GM18508 (cell line): Measurements from ENCODE around the gene GHRL.

Experiments used
- ATAC-seq: cut with Tn5 transposase; IDR thresholded peaks from one replicate; pipeline ENCODE4 v1.9.1; 2021; ENCODE audit warnings: moderate number of reproducible peaks; ENCODE audit not compliant: insufficient read depth, unreplicated experiment

Gene GHRL, protein sequence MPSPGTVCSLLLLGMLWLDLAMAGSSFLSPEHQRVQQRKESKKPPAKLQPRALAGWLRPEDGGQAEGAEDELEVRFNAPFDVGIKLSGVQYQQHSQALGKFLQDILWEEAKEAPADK

DNA sequence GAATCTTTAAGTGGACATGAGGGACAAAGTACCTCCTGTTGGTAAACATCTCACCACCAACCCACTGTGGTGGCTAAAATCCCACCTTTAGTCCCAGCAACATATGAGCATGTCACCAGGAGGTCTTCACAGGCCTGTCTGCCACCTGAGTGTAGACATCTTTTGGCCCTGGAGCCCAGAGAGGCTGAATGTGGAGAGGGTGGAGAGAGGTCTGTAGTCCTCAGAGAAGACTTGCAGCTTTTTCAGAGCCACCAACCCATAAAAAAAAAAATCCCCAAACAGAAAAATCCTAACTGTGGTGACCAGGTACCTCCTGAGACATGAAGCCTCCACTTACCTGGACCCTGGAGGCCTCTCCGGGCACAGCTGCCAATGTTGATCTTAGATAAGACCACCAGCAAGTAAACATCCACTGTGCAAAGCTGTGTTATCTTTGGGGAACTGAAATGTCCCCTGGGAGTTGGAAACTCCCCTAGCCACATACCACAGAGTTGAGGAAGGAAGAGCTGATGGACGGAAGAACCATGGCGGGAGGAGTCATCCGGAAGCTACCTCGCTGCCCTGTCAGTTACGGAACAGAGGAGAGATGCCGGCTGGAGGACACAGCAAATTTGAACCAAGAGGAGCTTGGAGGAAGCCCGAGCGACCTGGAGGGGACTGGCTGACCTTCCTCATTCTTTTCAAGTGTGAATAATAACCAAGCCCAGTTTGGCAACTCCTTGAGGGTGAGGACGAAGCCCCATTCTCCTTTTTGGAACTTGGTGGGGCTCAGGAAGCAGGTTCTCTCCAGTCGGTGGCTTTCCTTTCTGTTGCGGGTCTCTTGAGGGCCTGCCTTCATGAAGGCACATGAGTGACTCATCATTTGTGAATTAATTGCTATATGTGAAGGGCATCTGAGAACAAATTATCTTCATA lies at the start of gene GHRL:
GHRL (minus strand) TSS at position 443 of the 915 bp plus-strand sequence. CDS start 2,767 bp downstream, outside the sequence.
- ATAC-seq, result peak; percentile 81

DNA sequence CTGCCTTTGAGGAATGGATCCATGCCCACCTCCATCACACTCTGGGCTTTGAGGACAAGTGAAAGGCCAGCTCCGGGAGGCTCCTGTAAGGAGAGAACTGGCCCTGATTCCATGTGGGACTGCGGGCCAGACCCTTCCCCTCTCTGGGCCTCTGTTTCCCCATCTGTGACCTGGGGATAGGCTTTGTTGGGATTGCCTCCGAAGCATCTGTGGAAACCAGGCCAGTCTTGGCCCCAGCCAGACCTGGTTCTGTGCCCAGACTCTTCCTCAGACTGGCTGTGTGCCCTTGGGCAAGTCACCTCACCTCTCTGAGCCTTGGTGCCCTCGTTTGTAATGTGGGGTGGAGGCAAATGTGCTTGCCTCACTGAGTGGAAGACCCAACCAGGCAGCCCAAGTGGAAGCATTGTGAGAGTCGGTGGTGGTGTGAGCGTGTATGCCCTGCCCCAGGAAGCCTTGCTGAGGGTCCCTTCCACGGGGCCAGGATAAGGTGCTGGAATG lies 49.2 kb upstream of the GHRL start:
- ATAC-seq, result no peak

DNA sequence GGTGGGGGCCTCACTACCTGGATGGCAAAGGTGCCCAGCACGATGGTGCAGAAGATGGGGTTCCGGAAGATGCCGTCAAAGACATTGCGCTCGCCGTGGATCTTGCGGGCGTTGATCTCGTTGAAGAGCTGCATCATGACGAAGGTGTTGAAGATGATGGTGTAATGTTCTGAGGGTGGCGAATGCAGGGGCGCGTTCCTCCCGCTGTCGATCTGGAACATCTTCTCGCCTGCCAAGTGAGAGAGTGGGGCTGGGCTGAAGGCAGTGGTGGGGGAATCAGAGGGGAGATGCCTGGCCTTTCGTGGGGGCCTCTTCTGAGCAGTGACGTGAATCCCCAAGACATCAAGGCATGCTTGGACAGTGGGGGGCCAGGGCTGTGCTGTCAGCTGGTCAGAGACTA lies 47.7 kb upstream of the GHRL start:
- no peak for ATAC-seq

DNA sequence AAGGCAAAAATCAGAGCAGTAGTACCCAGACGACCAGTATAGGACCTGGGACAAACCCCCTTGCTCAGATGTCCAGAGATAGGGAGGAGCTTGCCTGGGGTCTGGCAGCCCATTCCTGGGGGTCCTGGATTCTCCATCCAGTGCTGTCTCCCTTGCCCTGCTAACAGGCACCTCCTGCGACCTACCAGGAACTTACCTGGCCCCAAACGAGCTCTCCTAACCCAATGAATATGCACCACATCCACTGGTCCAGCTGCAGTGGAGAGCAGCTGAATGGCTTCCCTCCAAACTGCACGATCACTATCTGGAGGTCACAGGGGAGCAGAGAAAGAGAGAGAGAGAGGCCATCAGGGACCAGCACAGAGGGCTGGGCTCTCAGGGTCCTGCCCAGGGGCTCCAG lies 47.3 kb upstream of the GHRL start:
- no peak for ATAC-seq

DNA sequence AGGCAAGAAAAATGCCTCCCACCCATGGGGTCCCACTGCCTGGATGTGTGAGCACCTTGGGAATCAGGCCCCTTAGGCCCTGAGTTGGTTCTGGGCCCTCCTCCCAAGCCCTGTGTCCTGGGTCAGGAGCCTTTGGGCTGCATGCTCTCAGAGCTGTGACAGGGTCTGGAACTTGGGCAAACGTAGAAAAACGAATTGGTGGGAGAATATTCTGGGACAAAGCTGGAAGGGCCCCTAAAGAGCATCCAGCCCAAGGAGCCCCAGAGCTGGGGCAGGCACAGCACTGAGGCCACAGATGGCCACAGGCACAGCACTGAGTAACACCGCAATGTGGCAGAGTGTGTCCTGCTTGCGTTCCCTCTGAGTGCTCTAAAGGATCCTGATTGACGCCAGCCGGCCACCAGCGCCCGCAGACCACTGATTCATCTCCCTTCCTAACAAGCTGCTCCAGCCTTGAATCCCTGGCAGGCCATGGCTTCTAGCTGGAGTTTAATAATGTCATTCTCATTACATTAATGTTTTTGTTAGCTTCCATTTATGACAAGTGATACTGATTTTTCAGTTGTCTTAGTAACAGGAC lies 46.7 kb upstream of the GHRL start:
- no peak for ATAC-seq

DNA sequence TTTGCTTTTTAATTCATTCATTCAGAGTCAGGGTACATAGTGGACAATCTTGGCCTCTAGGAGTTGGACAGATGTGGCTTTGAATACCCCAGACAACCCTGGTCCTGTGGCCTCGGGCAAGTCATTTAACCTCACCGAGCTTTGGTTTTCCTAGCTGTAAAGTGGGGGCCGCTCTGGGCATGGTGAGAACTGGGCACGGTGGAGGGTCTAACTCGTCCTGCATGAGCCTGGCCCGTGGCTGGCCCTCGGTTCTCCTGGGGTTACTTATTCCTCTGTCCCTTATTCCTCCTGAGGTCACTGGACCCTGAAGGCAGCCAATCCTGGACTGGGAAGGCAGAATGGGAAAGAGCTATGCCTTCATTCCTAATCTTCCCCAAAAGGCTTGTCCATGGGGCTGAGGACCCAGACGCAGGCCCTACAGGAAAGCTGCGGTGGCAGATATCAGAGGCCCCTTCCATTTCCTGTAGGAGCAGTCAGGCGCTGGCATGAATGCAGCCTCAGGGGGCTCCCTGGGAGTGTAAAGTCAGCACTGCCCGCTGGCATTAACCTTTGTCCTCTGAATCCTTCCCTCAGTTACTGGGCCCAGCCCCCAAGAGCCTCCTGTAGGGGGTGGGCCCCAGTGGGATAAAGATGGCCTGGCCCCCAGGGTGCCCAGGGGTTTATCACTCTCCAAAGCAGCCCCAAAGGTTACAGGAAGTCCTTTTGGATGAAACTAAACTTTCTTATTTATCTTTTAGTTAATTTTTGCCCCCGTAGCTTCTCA lies 46.0 kb upstream of the GHRL start:
- no peak for ATAC-seq

DNA sequence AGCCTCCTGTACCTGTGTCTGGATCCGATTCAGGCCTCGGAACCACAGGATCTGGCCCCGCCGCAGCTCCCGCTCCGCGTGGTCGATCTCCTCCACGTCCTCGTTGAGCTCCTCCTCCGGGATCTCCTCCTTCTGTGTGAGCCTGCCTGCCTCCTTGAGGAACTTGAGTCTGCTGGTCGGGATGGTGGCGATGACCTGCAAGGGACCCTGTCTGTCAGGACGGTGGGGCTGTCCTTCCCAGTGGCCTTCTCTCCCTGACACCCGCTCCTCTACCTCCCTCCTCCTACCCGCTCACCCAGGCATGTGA lies 45.4 kb upstream of the GHRL start:
- no peak for ATAC-seq

DNA sequence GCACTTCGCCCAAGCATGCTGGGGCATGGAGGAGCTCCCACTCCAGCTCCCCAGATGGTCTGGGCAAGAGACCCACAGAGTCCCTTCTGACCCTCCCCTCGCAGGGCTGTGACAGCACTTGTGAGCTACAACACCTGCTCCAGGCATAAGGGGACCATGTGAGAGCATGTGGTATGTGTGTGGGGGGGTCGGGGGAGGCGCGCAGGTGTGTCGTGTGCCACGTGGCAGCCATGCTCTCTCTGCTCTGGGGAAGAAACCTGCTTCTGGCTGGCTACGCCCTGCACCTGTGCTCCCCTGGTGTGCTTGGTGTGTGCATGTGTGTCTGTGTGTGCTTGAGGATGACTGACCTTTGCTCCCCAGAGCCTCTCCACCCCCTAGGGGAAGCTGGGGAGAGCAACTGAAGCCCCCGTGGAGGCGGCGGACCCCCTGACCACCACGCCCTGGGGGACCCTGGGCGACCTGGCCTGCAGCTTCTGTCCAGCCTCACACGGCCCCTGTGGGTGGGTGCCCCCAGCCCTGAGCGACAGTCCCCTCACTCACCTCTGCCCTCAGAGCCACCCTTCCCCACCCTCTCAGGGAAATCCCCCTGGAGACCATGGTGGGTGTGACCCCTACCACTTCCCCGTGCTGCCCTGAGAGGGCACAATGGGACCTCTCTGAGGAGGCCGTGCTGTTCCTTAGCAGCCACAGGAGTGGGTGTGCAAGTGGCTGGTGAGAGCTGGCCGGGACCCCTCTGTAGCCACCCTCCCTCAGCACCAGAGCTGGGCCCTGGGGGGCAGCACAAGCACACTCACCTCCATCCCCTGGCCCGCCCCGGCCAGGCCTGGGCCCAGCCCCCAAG lies 44.8 kb upstream of the GHRL start:
- no peak for ATAC-seq

DNA sequence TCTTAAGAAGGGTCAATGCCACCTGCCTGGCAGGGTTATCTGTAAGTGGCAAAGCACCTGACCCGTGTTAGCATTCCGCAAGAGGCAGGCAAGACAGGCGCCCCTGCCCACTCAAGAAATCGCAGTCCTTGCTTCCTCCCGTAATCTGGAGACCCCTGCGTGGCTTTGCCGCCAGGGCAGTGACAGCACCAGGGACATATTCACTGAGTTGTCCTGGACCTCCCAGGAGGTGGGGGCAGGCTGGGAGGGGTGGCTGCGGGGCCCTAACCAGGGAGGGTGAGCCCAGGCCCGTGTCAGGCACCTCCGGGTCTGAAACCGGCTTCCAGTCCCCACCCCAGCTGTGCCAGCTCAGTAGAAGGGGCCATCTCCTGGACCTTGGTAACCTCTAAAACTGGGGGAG lies 44.0 kb upstream of the GHRL start:
- ATAC-seq, result no peak

DNA sequence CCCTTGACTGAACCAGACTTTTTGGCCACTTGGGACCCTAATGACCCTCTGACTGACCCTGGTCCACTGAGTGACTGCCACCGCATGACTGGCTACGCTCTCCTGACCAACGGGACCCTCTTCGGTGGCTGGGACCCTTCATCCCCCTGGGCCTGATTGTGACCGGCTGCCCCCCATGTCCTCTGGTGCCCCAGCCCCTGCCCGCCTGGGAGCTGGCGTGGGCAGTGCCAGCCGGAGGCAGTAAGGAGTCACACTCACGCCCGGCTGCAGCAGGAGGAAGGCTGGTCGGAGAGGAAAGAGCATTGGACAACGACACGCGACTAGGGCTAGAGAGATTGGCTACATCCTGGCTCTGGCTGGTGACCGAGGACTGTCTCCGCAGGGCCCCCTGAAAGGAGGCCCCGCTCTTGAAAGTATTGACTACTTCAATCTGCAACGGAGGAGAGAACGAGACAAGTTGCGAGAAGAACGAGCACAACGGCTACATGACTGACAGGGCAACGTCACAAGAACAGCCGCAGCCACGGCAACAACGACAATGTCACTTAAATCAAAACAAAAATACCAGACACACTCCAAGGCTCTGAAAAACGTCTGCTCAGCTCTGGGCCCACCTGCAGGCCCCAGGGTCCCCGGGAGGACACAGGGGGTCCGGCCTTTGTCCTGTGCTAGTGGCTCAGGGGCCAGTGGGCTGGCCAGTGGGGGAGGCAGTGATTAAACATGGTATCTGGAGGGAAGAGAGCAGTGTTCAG lies 43.3 kb upstream of the GHRL start:
- no peak for ATAC-seq

DNA sequence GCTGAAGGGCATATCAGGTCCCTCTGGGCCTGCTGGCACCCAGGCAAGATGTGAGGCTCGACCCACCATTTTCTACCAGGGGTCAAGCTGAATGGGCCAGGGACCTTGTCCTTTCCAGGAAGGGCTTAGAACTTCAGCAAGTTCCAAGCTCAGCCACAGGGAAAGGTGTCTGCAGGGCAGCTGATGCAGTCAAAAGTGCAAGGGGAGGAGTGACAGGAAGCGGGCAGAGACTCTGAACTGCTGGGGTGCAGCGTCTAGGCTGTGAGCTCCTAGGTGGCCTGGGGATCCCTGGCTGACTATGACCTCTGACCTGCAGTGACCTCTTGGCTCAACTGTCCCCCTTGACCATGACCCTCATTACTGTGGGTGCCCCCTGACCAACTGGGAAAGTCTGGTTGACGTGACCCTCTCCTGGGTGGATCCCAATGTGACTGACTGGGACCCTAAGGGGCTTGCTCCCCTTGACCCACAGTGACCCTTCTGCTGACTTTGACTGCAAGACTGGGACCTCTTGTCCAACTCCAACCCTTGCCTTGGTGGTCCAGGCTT lies 42.5 kb upstream of the GHRL start:
- no peak for ATAC-seq

DNA sequence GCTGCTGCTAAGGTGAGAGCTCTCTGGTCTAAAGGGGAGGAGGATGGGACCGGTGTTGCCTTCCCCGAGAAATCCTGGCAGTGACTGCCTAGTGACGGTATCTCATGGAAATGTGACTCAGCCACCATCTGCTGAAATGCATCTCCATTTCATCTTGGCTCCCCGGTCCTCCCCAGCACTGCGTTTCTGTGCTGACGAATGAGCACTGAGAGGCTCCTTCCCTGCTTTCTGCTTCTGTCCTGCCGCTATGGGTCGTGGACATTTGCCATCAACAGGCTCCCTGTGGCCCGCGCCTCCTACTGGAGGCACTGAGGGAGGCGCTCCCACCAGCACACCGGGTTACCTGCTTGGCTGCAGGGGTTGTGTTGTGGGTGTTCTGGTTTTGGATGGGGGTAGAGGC lies 41.7 kb upstream of the GHRL start:
- ATAC-seq, result no peak

DNA sequence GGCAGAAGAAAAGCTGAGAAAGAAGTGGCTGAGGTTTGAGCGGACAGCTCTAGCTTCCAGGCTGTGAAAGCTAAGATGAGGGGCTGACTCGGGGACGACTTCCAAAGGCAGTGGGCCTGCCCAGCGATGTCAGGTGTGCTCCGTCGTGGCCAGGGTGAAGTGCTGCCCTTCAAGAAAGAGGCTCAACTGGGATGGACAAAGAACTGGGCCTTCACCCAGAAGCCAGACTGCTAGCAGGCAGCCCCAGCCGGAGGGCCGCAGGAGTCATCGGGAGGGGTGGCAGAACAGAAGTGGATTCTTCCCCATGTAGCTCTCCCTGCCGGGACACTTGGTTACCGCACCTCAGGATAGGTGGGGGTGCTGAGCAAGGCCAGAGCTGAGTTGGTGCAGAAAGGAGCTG lies 41.3 kb upstream of the GHRL start:
- ATAC-seq, result no peak

DNA sequence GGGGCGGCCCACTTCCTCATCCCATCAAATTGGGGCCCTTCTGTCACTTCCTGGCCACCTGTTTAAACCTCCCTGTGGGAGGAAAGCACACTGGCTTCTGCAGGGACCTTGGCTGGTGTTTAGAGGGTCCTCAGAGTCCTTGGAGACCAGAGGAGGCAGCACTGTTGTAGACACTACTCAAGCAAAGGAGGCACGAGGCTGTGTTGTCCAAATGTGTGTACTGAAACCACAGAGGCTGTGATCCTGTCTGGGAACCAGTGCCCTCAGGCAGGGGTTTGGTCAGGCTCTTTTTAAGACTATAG lies 40.6 kb upstream of the GHRL start:
- ATAC-seq, result no peak

DNA sequence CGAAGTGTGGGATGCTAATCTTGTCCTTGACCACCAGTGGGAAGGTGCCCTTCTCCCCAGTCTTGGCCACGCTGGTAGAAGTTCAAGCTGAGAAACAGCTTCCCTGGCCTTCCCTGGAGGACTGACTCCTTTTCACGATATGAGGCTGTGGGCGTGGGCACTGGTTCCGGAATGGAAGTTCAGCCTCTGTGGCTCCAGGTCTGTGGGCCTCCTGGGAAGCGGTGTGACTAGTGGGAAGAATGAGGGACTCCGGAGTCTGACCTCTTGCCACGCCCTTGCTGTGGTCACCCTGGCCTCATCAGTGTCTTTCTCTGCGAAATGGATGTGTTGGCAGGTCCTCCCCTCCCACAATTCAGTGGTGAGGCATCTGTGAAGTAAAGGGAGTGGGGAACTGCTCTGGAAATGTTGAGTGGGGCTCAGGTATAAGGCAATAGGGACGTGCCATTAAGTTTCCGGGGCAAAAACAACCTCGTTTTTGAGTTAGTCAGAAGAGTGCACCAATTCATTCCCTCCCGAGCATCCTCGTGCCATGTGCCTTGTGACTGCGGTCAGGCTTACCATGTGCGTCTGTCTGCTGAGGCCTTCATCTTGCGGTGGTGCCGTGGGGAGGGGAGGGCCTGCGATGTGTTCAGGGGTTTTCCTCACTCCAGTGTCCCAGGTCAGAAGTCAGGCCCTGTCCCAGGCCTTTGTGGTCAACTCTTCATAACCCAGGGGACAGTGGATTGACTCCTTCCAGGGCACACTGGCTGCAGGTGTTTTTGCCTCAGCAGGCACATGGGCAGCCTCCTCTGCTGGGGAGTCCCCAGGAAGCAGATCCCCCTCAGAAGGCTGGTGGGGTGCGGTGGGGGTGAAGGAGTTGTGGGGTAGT lies 40.0 kb upstream of the GHRL start:
- no peak for ATAC-seq

DNA sequence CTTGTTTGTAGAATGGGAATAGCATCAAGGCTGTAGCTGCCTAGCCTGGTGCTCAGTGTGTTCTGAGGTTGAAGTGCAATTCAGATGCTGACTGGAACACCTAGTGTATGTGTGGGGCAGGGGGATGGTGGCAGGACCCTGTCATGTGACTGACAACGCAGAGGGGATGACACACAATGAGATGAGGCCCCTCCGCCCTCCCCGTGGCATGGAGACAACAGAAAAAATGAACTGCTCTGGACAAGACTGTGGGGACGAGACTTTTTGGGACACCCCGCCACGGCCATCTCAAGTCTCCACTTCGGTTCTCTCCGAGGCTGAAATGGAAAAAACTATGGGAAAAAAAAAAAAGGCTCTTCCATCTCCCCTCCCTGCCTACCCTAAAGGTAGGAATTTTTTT lies 38.6 kb upstream of the GHRL start:
- no peak for ATAC-seq

DNA sequence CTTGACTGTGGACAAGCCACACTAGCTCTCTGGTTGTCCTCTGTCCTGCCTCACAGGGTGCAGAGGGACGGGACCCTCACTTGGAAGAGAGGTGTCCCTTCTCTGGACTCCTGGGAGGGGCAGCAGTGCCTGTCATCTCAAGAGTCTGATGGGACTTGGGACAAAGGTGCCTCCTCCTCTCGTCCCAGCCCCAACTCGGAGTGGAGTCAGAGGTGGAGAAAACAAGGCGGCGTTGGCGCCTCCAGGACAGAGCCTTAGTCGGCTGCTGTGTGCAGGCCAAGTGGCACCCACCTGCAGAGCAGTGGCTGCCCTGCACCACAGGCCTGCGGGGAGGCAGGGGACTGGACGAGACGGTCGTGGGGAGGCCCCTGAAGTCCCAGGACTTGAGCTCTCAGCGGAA lies 37.6 kb upstream of the GHRL start:
- ATAC-seq, result no peak

DNA sequence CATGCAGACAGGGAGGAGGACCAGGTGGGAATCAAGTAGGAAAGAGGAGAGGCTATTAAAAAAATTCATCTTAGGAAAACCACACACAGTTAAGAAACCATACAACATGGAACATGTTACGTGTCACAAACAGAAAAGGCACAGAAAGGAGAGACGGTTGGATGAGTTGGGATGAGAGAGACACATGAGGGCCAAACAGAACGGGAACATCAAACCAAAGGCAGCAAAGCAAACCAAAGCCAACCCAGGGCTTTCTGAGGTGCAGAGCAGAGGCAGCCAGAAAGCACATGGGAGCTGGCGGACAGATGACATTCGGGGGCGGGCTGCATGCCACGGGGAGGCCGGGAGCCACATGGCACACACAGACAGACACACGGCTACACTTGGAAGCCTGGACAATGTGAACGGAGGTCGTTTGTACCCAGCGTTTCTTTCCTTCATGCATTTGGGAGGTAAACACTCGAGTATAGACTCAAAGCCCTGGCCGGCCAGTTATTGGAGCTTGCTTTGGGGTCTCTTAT lies 36.8 kb upstream of the GHRL start:
- no peak for ATAC-seq
